GM19328 (cell line): ENCODE measurements around the gene ZNF710.

Experiments used
- ATAC-seq: cut with Tn5 transposase; IDR thresholded peaks from one replicate; pipeline ENCODE4 v1.9.1; 2021; ENCODE audit warnings: mild to moderate bottlenecking, moderate library complexity; ENCODE audit not compliant: unreplicated experiment

Gene ZNF710

DNA sequence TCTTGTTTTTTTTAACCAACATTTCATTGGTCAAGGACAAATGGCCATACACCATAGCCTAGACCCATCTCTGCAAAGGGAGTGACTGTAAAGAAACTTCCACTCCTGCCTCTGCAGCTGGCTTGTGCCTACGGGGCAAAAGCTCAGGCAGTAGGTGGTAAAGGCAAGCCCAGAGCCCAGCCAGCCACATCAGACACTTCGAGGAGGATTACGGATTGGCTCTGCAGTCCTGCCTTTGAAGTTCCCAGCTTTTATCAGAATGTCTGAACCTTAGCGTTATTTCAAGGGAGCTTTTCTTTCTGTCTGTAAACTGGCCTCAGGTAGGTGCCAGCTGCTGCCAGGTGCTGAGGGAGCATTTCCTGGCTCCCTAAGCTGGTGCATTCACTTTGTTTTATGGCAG is 15.6 kb downstream of the ZNF710 start:
- no peak for ATAC-seq

DNA sequence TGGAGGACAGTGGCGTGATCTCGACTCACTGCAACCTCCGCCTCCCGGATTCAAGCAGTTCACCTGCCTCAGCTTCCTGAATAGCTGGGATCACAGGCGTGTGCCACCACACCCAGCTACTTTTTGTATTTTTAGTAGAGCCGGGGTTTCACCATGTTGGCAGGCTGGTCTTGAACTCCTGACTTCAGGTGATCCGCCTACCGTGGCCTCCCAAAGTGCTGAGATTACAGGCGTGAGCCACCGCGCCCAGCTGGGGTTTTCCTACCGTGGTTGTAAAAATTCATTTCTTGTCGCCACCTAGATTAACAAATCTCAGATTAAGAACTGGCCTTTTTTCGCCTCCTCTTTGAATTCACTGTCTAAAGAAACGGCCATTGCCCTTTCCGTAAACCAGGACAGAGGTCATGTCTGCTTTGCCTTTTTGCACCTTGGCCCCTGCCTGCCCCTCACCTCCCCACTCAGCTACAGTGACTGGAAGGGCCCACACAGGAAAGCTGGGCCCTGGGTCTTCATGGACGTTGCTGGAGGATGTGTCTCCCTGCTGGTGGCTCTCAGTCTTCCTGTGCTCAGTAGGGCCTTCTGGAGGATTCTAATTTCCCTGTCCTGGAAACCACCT is 17.2 kb downstream of the ZNF710 start:
- ATAC-seq = no peak

DNA sequence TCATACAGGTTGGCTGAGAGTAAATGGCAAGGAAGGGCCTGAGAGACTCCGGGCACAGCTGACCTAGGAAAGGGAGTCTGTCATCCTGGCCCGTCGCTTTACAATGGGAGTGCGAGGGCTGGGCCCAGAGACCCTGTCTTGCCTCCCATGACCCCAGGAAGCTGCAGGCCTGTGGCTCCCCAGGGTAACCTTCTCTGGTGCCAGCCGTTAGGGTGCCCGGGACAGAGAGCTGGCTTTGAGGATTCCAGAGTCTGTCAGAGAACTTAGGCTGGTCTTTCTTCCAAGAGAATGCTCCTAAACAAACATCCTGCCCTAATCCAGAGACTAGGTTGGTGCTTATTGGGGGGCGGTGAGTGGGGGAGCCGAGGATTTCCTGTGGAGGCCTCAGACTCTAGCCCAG is 18.5 kb downstream of the ZNF710 start:
- ATAC-seq = no peak

DNA sequence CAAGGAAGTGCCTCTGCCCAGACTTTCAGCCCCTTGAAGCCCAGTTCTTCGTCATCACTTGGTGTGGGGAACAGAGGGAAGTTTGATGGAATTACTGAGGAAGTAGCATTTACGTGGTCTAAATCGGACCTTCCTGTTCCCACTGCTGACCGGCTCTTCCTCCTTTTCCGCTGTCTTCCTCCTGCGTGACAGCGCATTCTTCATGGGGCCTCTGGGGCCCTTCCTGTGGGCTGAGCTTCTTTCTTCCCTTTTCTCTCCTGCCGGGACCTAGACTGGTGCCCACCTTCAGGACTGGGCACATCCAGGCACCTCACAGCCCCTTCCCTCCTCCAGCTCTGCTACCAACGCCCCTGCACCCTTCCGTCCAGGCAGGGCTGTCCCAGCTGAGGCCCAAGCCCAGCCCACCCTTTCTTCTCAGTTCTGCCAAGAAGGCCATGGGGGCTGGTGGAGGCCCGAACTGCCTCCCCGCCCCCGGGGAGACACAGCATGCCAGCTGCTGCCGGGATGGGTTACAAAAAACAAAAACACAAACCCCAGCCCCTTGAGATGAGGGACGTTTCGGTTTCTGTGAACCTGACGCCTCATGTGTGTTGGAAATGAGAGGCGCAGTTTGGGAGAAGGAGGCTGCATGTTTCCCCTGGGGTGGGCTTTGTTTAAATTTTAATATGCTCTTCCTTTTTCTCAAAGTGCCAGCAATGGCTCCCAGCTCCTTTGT is 19.1 kb downstream of the ZNF710 start:
- ATAC-seq = no peak

DNA sequence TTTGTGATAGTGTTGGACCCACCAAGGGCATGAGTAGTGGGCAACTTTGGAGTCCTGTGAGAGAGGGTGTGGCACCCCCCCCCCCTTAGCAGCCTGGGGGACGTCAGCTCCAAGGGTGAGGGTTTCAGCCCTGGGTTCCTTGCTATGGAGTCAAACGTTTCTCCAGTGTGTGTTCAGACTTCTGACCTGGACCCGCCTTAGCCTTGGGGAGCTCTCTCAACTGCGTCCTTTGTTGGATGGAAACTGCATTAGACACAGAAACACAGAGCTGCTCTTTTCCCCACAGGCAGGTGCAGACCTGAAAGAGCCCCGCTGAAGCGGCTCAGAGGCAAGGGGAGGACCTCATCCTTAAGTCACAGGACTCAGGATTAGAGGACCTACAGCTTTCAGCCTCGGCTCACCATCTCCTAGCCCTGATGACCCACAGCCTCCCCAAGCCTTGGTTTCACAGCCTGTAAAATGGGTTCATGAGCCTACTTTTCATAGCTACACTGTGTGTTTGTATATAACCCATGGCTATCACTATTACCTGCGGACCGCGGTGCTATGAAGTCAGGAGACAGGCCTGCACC is 19.9 kb downstream of the ZNF710 start:
- ATAC-seq = no peak

DNA sequence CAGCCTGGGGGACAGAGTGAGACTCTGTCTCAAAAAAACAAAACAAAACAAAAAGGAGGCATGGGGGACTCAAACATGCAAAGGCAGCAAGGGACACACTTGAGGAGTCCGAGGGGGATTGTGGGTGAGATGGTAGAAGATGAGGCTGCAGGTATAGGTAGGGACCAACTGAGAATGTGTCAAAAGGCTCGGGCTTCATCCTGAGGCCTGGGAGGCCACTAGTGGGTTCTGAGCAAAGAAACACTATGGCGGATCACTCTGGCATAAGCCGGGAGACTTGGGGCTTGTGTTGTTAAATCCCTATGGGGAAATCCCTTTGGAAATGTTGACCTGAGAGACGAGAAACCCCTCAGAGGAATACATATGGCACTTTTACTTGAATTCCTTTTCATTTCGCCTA is 21.2 kb downstream of the ZNF710 start:
- no peak for ATAC-seq

- ATAC-seq = no peak
These were observed 22.0 kb downstream of the ZNF710 start for GRCh38 chr15:90022905-90023700.

DNA sequence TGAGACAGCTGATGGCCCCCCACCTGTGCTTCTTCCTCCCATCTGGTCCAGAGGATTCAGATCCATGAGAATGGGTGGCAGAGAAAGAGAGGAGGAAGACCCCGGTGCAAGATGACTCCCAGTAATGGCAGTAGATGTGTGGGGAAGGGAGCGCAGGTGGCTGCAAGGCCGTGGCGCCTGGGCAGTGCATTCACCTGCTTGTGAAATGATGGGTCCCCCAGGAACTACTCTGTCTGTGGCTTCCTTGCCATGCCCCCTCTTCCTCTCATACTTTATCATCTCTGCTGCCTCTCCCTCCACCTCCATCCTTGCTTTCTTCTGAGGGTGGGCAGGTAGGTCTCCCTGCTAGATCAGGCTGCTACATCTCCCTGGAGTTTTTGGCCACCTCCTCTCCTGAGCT is 23.3 kb downstream of the ZNF710 start:
- no peak for ATAC-seq

- ATAC-seq = no peak
These were observed 24.4 kb downstream of the ZNF710 start for GRCh38 chr15:90025489-90026033.

GRCh38 chr15:90028376-90028944 is 27.3 kb downstream of the ZNF710 start:
- no peak for ATAC-seq

- no peak for ATAC-seq
These were observed 27.9 kb downstream of the ZNF710 start for GRCh38 chr15:90029024-90029423.

GRCh38 chr15:90030376-90030775 is 29.3 kb downstream of the ZNF710 start:
- no peak for ATAC-seq

GRCh38 chr15:90031231-90031791 is 30.2 kb downstream of the ZNF710 start:
- peak; percentile 76 for ATAC-seq

- ATAC-seq = no peak
These were observed 31.9 kb downstream of the ZNF710 start for GRCh38 chr15:90033006-90033405.

DNA sequence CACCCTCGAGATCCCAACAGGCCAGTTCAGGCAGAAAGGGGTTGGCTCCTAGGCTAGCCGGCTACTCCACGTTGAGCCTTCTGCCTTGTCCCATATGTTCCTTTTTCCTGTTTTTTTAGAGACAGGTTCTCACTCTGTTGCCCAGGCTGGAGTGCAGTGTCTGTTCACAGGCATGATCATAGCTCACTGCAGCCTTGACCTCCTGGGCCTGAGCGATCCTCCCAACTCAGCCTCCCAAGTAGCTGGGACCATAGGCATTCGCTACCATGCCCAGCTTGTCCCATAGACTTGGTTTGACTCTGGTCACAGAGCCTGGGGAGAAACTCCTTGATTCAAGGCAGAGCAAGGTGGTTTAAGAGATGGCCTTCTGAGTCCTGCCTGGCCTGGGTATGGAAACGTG is 32.3 kb downstream of the ZNF710 start:
- ATAC-seq = no peak

DNA sequence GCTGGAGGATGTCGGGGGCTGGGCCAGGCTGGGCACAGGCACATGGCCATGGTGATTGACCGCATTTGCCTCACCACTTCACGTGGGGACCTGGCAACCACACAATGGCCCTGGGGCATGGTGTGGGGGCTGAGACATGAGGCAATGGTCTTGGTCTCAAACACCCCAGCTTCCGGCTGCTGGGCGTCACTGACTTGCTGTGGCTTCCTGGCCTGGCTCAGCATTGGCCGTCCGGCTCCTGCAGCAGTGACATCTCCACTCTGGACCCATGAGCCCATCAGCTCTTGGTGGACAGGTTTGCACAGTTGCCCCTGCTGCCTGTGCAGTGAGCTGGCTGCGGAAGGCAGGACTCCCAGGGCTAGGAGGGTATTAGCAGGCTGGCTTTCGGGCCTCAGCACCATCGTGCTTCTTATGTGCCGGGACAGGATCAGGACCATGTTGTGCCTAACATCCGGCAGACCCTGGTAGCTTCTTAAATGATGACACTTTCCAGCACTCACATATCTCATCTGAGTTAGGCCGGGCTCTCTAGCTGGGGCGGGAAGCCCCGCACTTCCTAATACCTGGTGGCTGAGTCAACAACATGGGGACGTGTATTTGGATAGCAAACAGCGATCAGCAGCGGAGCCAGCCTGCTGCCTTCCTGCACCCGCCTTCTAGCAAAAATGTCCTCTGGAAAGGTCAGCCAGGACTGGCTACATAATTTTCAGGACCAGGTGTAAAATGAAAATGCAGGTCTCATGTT is 34.1 kb downstream of the ZNF710 start:
- no peak for ATAC-seq

DNA sequence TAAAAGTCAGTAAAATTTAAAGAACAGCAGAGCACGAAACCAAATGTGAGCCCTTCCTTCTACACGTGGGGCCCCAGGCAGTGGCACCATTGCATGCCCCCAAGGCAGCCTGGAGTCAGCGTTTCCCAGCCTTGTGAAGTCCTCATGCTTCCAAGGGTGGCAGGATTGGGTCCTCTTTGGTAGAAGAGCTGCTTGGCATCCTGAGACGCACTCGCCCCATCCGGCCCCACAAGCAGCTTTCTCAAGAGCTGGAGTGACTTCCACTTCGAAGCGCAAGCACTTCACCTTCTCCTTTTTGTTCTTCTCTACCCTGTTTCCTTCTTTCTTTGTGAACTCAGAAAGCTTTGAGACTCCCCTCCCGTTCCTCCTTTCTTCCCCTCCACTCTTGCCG is 34.7 kb downstream of the ZNF710 start:
- no peak for ATAC-seq

GRCh38 chr15:90036343-90036742 is 35.2 kb downstream of the ZNF710 start:
- ATAC-seq = no peak

GRCh38 chr15:90036806-90037510 is 35.8 kb downstream of the ZNF710 start:
- ATAC-seq = no peak

GRCh38 chr15:90037511-90037860 is 36.4 kb downstream of the ZNF710 start:
- no peak for ATAC-seq
